ENCODE measurements around the gene TANK.
A peak's percentile ranks its signal among the peaks of the same experiment; 100 is the strongest.
"Not testable (repeated sequence)": the region's sequence is repeated elsewhere in the genome, so short reads cannot be mapped to it uniquely, and the experiment has no call there.

Gene TANK

GRCh38 chr2:161166538-161167409, 6.5 kb downstream of the TANK start:
- no peak for DNase-seq (ENCODE audit: low spot score)

GRCh38 chr2:161169335-161169734, 9.1 kb downstream of the TANK start:
- DNase-seq (ENCODE audit: low spot score), result no peak

- DNase-seq (ENCODE audit: low spot score), result no peak
These were observed 10.1 kb downstream of the TANK start for GRCh38 chr2:161170377-161170776.

GRCh38 chr2:161170958-161171932, 11.0 kb downstream of the TANK start:
- no peak for DNase-seq (ENCODE audit: low spot score)

- no peak for DNase-seq (ENCODE audit: low spot score)
These were observed 12.8 kb downstream of the TANK start for GRCh38 chr2:161172901-161173540.

- DNase-seq (ENCODE audit: low spot score), result no peak
These were observed 13.4 kb downstream of the TANK start for GRCh38 chr2:161173541-161174194.

- no peak for DNase-seq (ENCODE audit: low spot score)
These were observed 17.7 kb downstream of the TANK start for GRCh38 chr2:161177969-161178368.

GRCh38 chr2:161178756-161179155, 18.5 kb downstream of the TANK start:
- no peak for DNase-seq (ENCODE audit: low spot score)

- peak; percentile 3 for DNase-seq (ENCODE audit: low spot score)
These were observed 29.8 kb downstream of the TANK start for GRCh38 chr2:161190050-161190449.

- not testable (repeated sequence) for DNase-seq (ENCODE audit: low spot score)
These were observed 35.4 kb downstream of the TANK start for GRCh38 chr2:161195602-161196001.

- no peak for DNase-seq (ENCODE audit: low spot score)
These were observed 39.9 kb downstream of the TANK start for GRCh38 chr2:161199912-161200701.

GRCh38 chr2:161204846-161205245, 44.6 kb downstream of the TANK start:
- no peak for DNase-seq (ENCODE audit: low spot score)

- DNase-seq (ENCODE audit: low spot score), result no peak
These were observed 46.3 kb downstream of the TANK start for GRCh38 chr2:161206471-161207032.

GRCh38 chr2:161207941-161208340, 47.7 kb downstream of the TANK start:
- DNase-seq (ENCODE audit: low spot score), result no peak

GRCh38 chr2:161208527-161209139, 48.4 kb downstream of the TANK start:
- peak; percentile 5 for DNase-seq (ENCODE audit: low spot score)

GRCh38 chr2:161209902-161210301, 49.7 kb downstream of the TANK start:
- no peak for DNase-seq (ENCODE audit: low spot score)

GRCh38 chr2:161217597-161218185, 57.5 kb downstream of the TANK start:
- no peak for DNase-seq (ENCODE audit: low spot score)

GRCh38 chr2:161219211-161219610, 59.0 kb downstream of the TANK start:
- no peak for DNase-seq (ENCODE audit: low spot score)

- DNase-seq (ENCODE audit: low spot score), result peak; percentile 10
These were observed 63.0 kb downstream of the TANK start for GRCh38 chr2:161223139-161223732.

All from iPS-NIHi11 (cell line).